Activated CD8-positive, alpha-beta memory T cell treated with anti-CD3 and anti-CD28 coated beads, Interleukin-2, amount 50 U/mL, for 1 hour (primary cell): Measurements from ENCODE around the gene CHRNB2.
A peak's percentile ranks its signal among the peaks of the same experiment; 100 is the strongest.

ENCODE experiments used
- DNase-seq: peaks from one replicate; pipeline ENCODE4 v3.0.0-alpha.2; 2020; ENCODE audit errors: extremely low read depth

The CHRNB2 gene

GRCh38 chr1:154578058-154578418, 10.5 kb downstream of the CHRNB2 start:
- no peak for DNase-seq

- no peak for DNase-seq
Measured at GRCh38 chr1:154579374-154579773, 11.8 kb downstream of the CHRNB2 start.

GRCh38 chr1:154581766-154582165, 14.2 kb downstream of the CHRNB2 start:
- no peak for DNase-seq

- DNase-seq: no peak
Measured at GRCh38 chr1:154582885-154583284, 15.3 kb downstream of the CHRNB2 start.

- no peak for DNase-seq
Measured at GRCh38 chr1:154583773-154584172, 16.2 kb downstream of the CHRNB2 start.

GRCh38 chr1:154584267-154584994, 16.9 kb downstream of the CHRNB2 start:
- no peak for DNase-seq

- DNase-seq: no peak
Measured at GRCh38 chr1:154586231-154586630, 18.7 kb downstream of the CHRNB2 start.

GRCh38 chr1:154586641-154587040, 19.1 kb downstream of the CHRNB2 start:
- DNase-seq: no peak

- DNase-seq: no peak
Measured at GRCh38 chr1:154589780-154590179, 22.2 kb downstream of the CHRNB2 start.

- DNase-seq: no peak
Measured at GRCh38 chr1:154590756-154591155, 23.2 kb downstream of the CHRNB2 start.

- DNase-seq: no peak
Measured at GRCh38 chr1:154591206-154591605, 23.6 kb downstream of the CHRNB2 start.

GRCh38 chr1:154593390-154593789, 25.8 kb downstream of the CHRNB2 start:
- no peak for DNase-seq

GRCh38 chr1:154594811-154595210, 27.2 kb downstream of the CHRNB2 start:
- DNase-seq: no peak

- DNase-seq: no peak
Measured at GRCh38 chr1:154595621-154596020, 28.0 kb downstream of the CHRNB2 start.

- no peak for DNase-seq
Measured at GRCh38 chr1:154598871-154599635, 31.5 kb downstream of the CHRNB2 start.

GRCh38 chr1:154599658-154600057, 32.1 kb downstream of the CHRNB2 start:
- no peak for DNase-seq

- no peak for DNase-seq
Measured at GRCh38 chr1:154603317-154603716, 35.7 kb downstream of the CHRNB2 start.

GRCh38 chr1:154605534-154605933, 38.0 kb downstream of the CHRNB2 start:
- DNase-seq: no peak

- DNase-seq: no peak
Measured at GRCh38 chr1:154607106-154607608, 39.6 kb downstream of the CHRNB2 start.

GRCh38 chr1:154607609-154608396, 40.2 kb downstream of the CHRNB2 start, which contains the start of gene ADAR:
TSS of gene ADAR (minus strand) at chr1:154608186. CDS start at chr1:154608006, 180 bp downstream.
- DNase-seq: peak; percentile 80

GRCh38 chr1:154608397-154609270, 41.1 kb downstream of the CHRNB2 start:
- no peak for DNase-seq
